Cardiac fibroblast (primary cell): ENCODE data around the gene NOP53.
"Not testable (repeated sequence)": the region's sequence is repeated elsewhere in the genome, so short reads cannot be mapped to it uniquely, and the experiment has no call there.

ENCODE experiments used
- DNase-seq, 2 donors: peaks; one replicate each; pipeline versions ENCODE4 v3.0.0 to v3.0.0-alpha.2; 2010; ENCODE audit warnings: low read depth in 2 of 2
- H3K4me3 ChIP-seq, 2 donors: replicated peaks in 1 of 2; 1 replicate in 1 of 2; 2 replicates in 1 of 2; pipeline ENCODE4 v1.5.1; 2011; ENCODE audit warnings: low read depth in 2 of 2, low read length in 2 of 2, mild to moderate bottlenecking in 2 of 2, moderate library complexity in 1 of 2
- TF ChIP-seq, protein P1 (sequence below): IDR thresholded peaks from one replicate; pipeline ENCODE4 v1.5.1; 2011; ENCODE audit warnings: low read depth, mild to moderate bottlenecking, low read length, inconsistent platforms

The NOP53 gene

DNA sequence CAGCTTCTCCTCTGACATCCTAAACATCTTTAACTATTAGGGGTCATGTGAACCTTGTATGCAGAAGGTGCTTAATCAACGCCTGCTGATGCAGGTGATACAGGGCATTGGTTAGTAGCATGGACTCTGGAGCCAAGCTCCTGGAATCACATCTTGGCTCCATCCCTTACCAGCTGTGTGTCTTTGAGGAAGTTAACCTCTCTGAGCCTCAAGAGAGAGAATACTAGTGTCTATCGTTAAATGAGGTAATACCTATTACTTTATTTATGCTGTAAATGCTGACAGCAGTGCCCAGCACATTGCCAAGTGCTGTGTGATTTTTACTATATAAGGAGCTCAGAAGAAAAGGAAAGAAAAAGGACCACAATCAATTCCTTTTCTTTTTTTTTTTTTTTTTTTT lies 22.0 kb downstream of the NOP53 start:
- H3K4me3 ChIP-seq, result no peak overlapping the region
- DNase-seq, result no peak
- TF ChIP-seq, protein P1, sequence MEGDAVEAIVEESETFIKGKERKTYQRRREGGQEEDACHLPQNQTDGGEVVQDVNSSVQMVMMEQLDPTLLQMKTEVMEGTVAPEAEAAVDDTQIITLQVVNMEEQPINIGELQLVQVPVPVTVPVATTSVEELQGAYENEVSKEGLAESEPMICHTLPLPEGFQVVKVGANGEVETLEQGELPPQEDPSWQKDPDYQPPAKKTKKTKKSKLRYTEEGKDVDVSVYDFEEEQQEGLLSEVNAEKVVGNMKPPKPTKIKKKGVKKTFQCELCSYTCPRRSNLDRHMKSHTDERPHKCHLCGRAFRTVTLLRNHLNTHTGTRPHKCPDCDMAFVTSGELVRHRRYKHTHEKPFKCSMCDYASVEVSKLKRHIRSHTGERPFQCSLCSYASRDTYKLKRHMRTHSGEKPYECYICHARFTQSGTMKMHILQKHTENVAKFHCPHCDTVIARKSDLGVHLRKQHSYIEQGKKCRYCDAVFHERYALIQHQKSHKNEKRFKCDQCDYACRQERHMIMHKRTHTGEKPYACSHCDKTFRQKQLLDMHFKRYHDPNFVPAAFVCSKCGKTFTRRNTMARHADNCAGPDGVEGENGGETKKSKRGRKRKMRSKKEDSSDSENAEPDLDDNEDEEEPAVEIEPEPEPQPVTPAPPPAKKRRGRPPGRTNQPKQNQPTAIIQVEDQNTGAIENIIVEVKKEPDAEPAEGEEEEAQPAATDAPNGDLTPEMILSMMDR, result no peak

GRCh38 chr19:47768604-47769003 lies 23.3 kb downstream of the NOP53 start:
- TF ChIP-seq, protein P1, result no peak

DNA sequence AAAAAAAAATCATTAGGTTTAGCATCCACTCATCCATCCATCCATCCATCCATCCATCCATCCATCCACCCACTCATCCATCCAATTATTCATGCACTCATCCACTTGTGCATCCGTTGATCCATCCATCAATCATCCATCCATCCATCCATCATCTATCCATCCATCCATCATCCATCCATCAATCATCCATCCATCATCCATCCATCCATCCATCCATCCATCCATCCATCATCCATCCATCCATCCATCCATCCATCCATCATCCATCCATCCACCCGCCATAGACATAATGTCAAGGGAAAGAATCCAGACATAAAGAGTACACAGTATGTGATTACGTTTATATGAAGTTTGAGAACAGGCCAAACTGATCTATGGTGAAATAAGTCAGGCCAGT lies 24.2 kb downstream of the NOP53 start:
- TF ChIP-seq, protein P1, result no peak
- H3K4me3 ChIP-seq, result no peak overlapping the region
- no peak for DNase-seq

More at GRCh38 chr19:47768604-47769003, 23.3 kb downstream of the NOP53 start:
- no peak overlapping the region for H3K4me3 ChIP-seq
- DNase-seq, result no peak

DNA sequence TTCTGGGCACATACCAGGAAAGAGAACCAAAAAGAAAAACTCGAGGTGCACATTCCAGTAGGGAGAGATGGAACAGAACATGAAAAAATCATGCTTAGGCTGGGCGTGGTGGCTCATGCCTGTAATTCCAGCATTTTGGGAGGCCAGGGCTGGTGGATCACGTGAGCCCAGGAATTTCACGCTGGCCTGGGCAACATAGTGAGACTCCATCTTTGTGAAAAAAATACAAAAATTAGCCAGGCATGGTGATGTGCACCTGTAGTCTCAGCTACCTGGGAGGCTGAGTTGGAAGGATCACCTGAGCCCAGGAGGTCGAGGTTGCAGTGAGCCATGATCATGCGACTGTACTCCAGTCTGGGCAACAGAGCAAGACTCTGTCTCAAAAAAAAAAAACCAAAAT lies 25.9 kb downstream of the NOP53 start:
- not testable (repeated sequence) for DNase-seq

DNA sequence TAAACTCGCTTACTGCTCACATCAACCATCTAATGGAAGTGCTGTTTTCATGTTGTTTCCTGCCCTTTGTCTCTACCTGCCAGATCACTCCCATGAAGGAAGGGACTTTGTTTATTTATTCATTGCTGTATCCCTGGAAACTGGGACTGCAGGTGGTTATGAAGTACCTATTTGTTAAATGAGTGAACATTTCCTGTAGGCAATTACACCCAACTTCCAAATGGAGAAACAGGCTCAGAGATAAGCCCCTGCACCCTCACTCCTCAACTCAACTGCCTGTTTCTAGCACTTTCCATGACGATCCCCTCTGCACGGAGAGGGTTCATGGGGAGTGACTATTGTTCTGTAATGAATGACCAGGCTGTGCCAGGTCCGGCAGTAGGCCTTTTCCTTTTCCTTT lies 31.2 kb downstream of the NOP53 start:
- TF ChIP-seq, protein P1, result no peak
- DNase-seq, result no peak
- H3K4me3 ChIP-seq, result no peak overlapping the region

More for the DNA sequence above, 25.9 kb downstream of the NOP53 start:
- not testable (repeated sequence) for H3K4me3 ChIP-seq

DNA sequence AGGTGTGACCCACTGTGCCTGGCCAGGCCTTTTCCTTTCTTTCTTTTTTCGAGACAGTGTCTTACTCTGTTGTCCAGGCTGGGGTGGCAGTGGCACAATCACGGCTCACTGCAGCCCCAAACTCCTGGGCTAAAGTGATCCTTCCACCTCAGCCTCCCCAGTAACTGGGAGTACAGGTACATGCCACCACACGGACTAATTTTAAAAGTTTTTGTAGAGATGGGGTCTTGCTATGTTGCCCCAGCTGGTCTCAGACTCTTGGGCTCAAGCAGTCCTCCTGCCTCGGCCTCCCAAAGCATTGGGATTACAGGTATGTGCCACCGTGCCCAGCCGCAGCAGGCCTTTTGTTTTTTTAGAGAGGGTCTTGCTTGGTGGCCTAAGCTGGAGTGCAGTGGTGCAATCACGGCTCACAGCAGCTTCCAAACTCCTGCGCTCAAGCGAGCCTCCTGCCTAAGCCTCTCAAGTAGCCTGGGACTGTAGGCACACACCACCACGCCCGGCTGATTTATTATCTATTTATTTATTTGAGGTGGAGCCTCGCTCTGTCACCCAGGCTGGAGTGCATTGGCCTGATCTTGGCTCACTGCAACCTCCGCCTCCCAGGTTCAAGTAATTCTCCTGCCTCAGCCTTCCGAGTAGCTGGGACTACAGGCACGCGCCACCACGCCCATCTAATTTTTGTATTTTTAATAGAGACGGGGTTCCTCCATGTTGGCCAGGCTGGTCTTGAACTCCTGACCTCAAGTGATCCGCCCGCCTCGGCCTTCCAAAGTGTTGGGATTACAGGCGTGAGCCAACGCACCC lies 32.1 kb downstream of the NOP53 start:
- DNase-seq, result not testable (repeated sequence)

DNA sequence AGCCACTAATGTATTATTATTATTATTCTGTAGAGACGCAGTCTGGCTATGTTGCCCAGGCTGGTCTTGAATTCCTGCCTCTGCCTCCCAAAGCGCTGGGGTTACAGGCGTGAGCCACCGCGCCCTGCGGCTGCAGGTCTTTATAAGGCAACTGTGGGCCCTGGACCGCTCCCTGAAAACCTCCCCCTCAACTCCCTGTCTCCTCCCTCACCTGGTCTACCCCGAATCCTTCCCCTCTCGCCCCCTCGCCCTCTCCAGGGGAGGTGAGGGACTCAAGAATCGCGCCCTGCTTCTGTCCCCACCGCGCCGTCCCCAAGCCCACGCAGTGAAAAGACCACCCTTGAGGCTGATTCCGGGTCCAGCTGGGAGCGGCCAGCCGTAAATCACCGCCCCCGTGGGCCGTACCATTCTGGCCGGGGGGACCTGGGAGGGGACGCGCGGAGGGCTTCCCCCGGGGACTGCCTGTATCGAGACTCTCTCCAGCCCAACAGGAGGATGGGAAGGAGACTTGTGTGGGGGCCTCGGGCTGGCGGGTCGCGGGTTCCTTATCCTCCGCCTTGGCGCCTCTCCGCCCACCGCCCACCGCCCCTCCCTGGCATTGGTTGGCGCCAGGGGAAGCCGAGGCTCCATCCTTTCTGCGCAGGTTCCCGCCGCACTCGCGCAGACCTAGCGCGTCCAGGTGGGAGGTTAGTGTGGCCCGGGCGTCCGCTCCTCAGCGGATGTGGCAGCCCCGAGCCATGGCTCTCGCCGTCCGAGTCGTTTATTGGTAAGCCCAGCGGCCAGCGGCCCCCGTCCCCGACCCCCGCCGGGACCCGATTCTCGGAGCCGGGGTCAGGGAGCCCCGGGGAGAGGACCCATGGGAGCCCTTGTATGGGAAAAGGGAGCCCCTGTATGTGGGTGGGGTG lies 33.0 kb downstream of the NOP53 start, which contains the start of gene SELENOW:
Gene SELENOW (plus strand): TSS at position 655 of the 905 bp plus-strand sequence. CDS start 83 bp downstream, at position 738.
- peak within 1 kb of the TSS; percentile 86 to 87 for H3K4me3 ChIP-seq
- TF ChIP-seq, protein P1, result no peak
- DNase-seq, result peak; percentile 72 to 78

More for the DNA sequence above, 32.1 kb downstream of the NOP53 start:
- H3K4me3 ChIP-seq, result peak overlapping the region; percentile 86 to 87
